K562 (cell line): ENCODE results near the gene BRWD1. TPM values are rescaled to one million over a fixed set of nuclear protein-coding genes. Genes with fewer than 3 reads are reported as not detected.
A peak's percentile ranks its signal among the peaks of the same experiment; 100 is the strongest.

Experiments used
- ARHGAP35 ChIP-seq: fragments of 450-650 bp; IDR thresholded peaks from 2 replicates; pipeline ENCODE4 v1.6.1; 2018; ENCODE audit not compliant: partially characterized antibody
- CBFB ChIP-seq: sonication (generic); formaldehyde crosslinking; IDR thresholded peaks from 2 replicates; pipeline ENCODE4 v1.4.0; 2020; ENCODE audit warnings: mild to moderate bottlenecking, missing genetic modification reagents
- CTCF ChIP-seq, 3 experiments: IDR thresholded peaks in 2 of 3; conservative IDR thresholded peaks in 1 of 3; 2 replicates each; pipeline ENCODE4 v1.5.1; 2011 to 2012; ENCODE audit warnings: low read length in 3 of 3, mild to moderate bottlenecking in 3 of 3, control low read depth in 2 of 3, improper control_type of control experiment in 1 of 3, inconsistent platforms in 1 of 3, low read depth in 1 of 3, mixed read lengths in 1 of 3, moderate library complexity in 1 of 3; ENCODE audit not compliant: insufficient read depth in 2 of 3
- FOS ChIP-seq: IDR thresholded peaks from 3 replicates; pipeline ENCODE4 v1.6.1; 2011; ENCODE audit not compliant: insufficient read length; ENCODE audit errors: extremely low read depth
- FOXO4 ChIP-seq: fragments of 450-650 bp; formaldehyde crosslinking; IDR thresholded peaks from 2 replicates; pipeline ENCODE4 v1.4.0; 2020; ENCODE audit warnings: mild to moderate bottlenecking, moderate library complexity
- KAT2B ChIP-seq: IDR thresholded peaks from one replicate; pipeline ENCODE4 v1.6.1; 2012; ENCODE audit warnings: low read depth, mild to moderate bottlenecking, control low read depth, inconsistent platforms, low read length, moderate library complexity
- NCOA2 ChIP-seq, 2 experiments: fragments of 450-650 bp; IDR thresholded peaks; 2 replicates each; pipeline ENCODE4 v1.6.1; 2018; ENCODE audit warnings: mild to moderate bottlenecking in 2 of 2, moderate library complexity in 1 of 2; ENCODE audit not compliant: partially characterized antibody in 2 of 2
- TARDBP ChIP-seq: fragments of 450-650 bp; IDR thresholded peaks from 2 replicates; pipeline ENCODE4 v1.6.1; 2016
- TBL1XR1 ChIP-seq, 2 experiments: IDR thresholded peaks; 2 replicates each; pipeline ENCODE4 v1.6.1; 2012; ENCODE audit warnings: improper control_type of control experiment in 2 of 2, low read length in 2 of 2, mild to moderate bottlenecking in 1 of 2
- UBTF ChIP-seq, 2 experiments: IDR thresholded peaks; 2 replicates each; pipeline ENCODE4 v1.6.1; 2012; ENCODE audit warnings: improper control_type of control experiment in 2 of 2, low read depth in 2 of 2, low read length in 2 of 2, borderline replicate concordance in 1 of 2
- ZBTB17 ChIP-seq: fragments of 450-650 bp; formaldehyde crosslinking; IDR thresholded peaks from 2 replicates; pipeline ENCODE4 v1.4.0; 2020; ENCODE audit warnings: mild to moderate bottlenecking
- ZBTB2 ChIP-seq: fragments of 450-650 bp; IDR thresholded peaks from 2 replicates; pipeline ENCODE4 v1.6.1; 2016; ENCODE audit warnings: antibody characterized with exemption
- ZNF277 ChIP-seq: fragments of 250-450 bp; sonication (Bioruptor Pico); IDR thresholded peaks from 2 replicates; pipeline ENCODE4 v1.8.0; 2022; ENCODE audit warnings: inconsistent platforms, mild to moderate bottlenecking, moderate library complexity, borderline replicate concordance
- ZNF592 ChIP-seq: fragments of 450-650 bp; IDR thresholded peaks from 2 replicates; pipeline ENCODE4 v1.6.1; 2017; ENCODE audit warnings: antibody characterized with exemption, mild to moderate bottlenecking
- ZNF695 ChIP-seq: fragments of 450-650 bp; formaldehyde crosslinking; IDR thresholded peaks from 2 replicates; pipeline ENCODE4 v1.4.0; 2020; ENCODE audit warnings: mild to moderate bottlenecking, moderate library complexity
- polyA plus RNA-seq, 8 experiments: library from polyadenylated mRNA; depleted of rRNA in 4 of 8; stranded (reverse) in 5 of 8; unstranded in 3 of 8; fragments of >200 nt; fragmentation: Nextera tagmentation in 2 of 8; fragmentation: Illumina TruSeq in 1 of 8; extraction: Ambion mirVana in 2 of 8; extraction: Trizol in 1 of 8; gene quantifications; 2 replicates each; pipeline versions ENCODE4 v1.2.1 to v1.2.3, GENCODE V29; 2011 to 2014; ENCODE audit warnings: inconsistent platforms in 1 of 8, missing spikeins in 1 of 8
- total RNA-seq, 7 experiments: library from RNA; depleted of rRNA in 6 of 7; stranded (reverse); fragments of >200 nt in 6 of 7; fragmentation: Illumina TruSeq in 2 of 7; extraction: Trizol in 2 of 7; gene quantifications; 2 replicates each; pipeline versions ENCODE4 v1.2.1 to v1.2.3, GENCODE V29; 2011 to 2021; ENCODE audit warnings: low replicate concordance in 1 of 7

The BRWD1 gene
- total and polyA plus RNA-seq, 9 of the 15 experiments (the other 6 are each of a cell fraction or from before 2014, with no cell fraction given), result 10.1 to 60.2 (median 34.1) TPM

- TF ChIP-seq TARDBP (no peak), TBL1XR1 (IDR thresholded peaks at IDR 0.05; ENCODE audit: low read length in 2 of 2) (no peak), CBFB (no peak), ZNF277 (CRISPR knock-in tag) (no peak), ZNF592 (peak; percentile 98), ZNF695 (CRISPR knock-in tag) (no peak), ZBTB17 (CRISPR knock-in tag) (peak; percentile 91), ZBTB2 (no peak), CTCF (IDR thresholded peaks at IDR 0.05 in 2 of 3, conservative IDR thresholded peaks at IDR 0.05 in 1 of 3; ENCODE audit: insufficient read depth in 2 of 3, low read depth in 1 of 3, low read length in 3 of 3) (no peak), FOS (no peak), NCOA2 (IDR thresholded peaks at IDR 0.05; ENCODE audit: partially characterized antibody in 2 of 2) (no peak), ARHGAP35 (no peak), UBTF (IDR thresholded peaks at IDR 0.05; ENCODE audit: borderline replicate concordance in 1 of 2, low read depth in 2 of 2, low read length in 2 of 2) (no peak), FOXO4 (CRISPR knock-in tag) (0 out of 2 replicates have a peak, but pooled peaks have one; percentile 88), KAT2B (no peak)
Measured at GRCh38 chr21:39359382-39359781, 46.0 kb upstream of the BRWD1 start (continued).
